GM12891 (cell line): ENCODE measurements around the gene SOAT1.

Experiments
- PAX5 ChIP-seq: IDR thresholded peaks from 2 replicates; pipeline ENCODE4 v1.6.1; 2011; ENCODE audit warnings: low read length, moderate library complexity, mild to moderate bottlenecking; ENCODE audit not compliant: insufficient read depth, severe bottlenecking
- POLR2A ChIP-seq: IDR thresholded peaks from 2 replicates; pipeline ENCODE4 v1.6.1; 2011; ENCODE audit warnings: low read depth, low read length, control low read depth
- POLR2AphosphoS5 ChIP-seq: IDR thresholded peaks from 2 replicates; pipeline ENCODE4 v1.6.1; 2011; ENCODE audit warnings: low read depth, low read length, control low read depth
- POU2F2 ChIP-seq: IDR thresholded peaks from 2 replicates; pipeline ENCODE4 v1.6.1; 2011; ENCODE audit warnings: low read depth, mild to moderate bottlenecking, control low read depth, low read length, moderate library complexity
- SPI1 ChIP-seq: IDR thresholded peaks from 2 replicates; pipeline ENCODE4 v1.6.1; 2011; ENCODE audit warnings: low read depth, low read length, control low read depth
- TAF1 ChIP-seq: IDR thresholded peaks from 2 replicates; pipeline ENCODE4 v1.6.1; 2011; ENCODE audit warnings: low read depth, low read length, control low read depth

GRCh38 chr1:179295164-179295755 is 1.7 kb downstream of the SOAT1 start:
- TF ChIP-seq POLR2A (no peak), POLR2AphosphoS5 (no peak), SPI1 (peak; percentile 4; the same call in 1 of the 2 replicates), TAF1 (no peak), PAX5 (no peak), POU2F2 (no peak)
